HG03432 (cell line): ENCODE data around the gene C13orf46.
"Not testable (repeated sequence)": the region's sequence is repeated elsewhere in the genome, so short reads cannot be mapped to it uniquely, and the experiment has no call there.

Experiments used
- ATAC-seq: cut with Tn5 transposase; IDR thresholded peaks from one replicate; pipeline ENCODE4 v1.9.1; 2021; ENCODE audit warnings: mild to moderate bottlenecking, moderate library complexity; ENCODE audit not compliant: unreplicated experiment

The C13orf46 gene

GRCh38 chr13:113913408-113913807, 60.5 kb downstream of the C13orf46 start:
- ATAC-seq: not testable (repeated sequence)

- ATAC-seq: no peak
These were observed 61.3 kb downstream of the C13orf46 start for GRCh38 chr13:113912596-113912995.

- no peak for ATAC-seq
These were observed 66.0 kb downstream of the C13orf46 start for GRCh38 chr13:113907635-113908617.

GRCh38 chr13:113906571-113906970, 67.3 kb downstream of the C13orf46 start:
- no peak for ATAC-seq

DNA sequence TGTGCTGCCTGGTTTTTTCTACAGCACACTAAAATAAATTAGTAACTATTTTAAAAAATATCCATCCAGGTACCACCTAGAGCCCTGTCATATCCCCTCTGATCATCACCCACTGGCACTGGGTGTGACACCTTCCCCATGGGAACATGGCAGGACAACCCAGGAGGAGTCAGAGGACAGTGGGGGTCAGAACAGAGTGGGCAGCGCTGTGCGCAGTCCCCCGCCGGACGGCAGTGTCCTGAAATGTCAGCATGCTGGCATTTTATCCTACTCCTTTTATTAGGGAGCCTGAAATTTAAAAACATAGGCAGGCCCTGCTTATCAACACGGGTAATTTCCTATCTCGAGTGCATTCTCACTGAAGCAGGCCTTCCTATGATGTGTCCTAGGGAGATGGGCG, 67.9 kb downstream of the C13orf46 start:
- ATAC-seq: no peak

DNA sequence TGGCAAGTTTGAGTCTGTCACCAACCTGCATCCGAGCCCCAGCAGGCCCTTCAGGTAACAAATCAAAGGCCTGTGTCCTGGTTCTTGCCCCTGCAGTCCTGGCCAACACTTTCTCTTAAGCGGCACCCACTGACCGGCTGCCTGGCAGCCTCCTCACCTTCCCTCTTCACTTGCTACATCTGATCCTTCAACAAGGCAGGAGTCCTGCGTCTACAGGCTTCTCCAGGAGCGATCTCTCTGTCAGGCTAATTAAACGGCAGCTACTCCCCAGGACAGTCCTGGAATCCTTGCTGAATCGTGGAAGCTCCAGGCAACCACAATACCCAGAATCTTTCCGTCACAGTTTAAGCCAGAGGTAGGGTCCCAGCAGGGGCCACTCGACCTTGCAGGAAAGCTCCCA, 68.9 kb downstream of the C13orf46 start:
- ATAC-seq: no peak

DNA sequence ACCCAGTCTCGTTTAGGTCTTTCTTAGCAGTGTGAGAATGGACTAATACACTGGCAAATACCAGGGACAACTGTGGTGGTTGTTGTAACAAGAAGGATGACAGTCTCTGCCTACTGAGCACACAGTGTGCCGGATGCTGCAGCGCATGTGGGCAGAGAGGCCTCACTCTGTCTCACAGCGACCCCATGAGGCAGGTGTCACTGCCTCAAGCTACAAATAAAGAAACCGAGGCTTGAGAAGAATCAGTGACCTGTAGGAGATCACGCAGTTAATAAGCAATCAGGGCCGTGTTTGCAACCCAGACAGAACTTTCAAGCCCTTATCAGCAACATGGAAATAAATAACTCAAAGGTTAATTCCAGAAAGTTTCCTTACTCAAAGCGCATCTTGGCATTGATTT, 69.5 kb downstream of the C13orf46 start:
- ATAC-seq: no peak

- no peak for ATAC-seq
These were observed 70.0 kb downstream of the C13orf46 start for GRCh38 chr13:113903912-113904311.
